GM18502 (cell line): ENCODE measurements around the gene NOC4L.

Experiments used
- ATAC-seq: cut with Tn5 transposase; IDR thresholded peaks from one replicate; pipeline ENCODE4 v1.9.1; 2021; ENCODE audit warnings: mild to moderate bottlenecking; ENCODE audit not compliant: unreplicated experiment, poor library complexity

NOC4L gene

GRCh38 chr12:132166801-132167591 lies 22.7 kb downstream of the NOC4L start:
- no peak for ATAC-seq

- ATAC-seq: no peak
These were observed 23.5 kb downstream of the NOC4L start for GRCh38 chr12:132167611-132168310.

GRCh38 chr12:132168311-132169031 lies 24.2 kb downstream of the NOC4L start:
- ATAC-seq: no peak

GRCh38 chr12:132169376-132169775 lies 25.1 kb downstream of the NOC4L start:
- ATAC-seq: no peak

GRCh38 chr12:132170094-132170636 lies 25.9 kb downstream of the NOC4L start:
- no peak for ATAC-seq

- ATAC-seq: no peak
These were observed 26.5 kb downstream of the NOC4L start for GRCh38 chr12:132170637-132171292.

DNA sequence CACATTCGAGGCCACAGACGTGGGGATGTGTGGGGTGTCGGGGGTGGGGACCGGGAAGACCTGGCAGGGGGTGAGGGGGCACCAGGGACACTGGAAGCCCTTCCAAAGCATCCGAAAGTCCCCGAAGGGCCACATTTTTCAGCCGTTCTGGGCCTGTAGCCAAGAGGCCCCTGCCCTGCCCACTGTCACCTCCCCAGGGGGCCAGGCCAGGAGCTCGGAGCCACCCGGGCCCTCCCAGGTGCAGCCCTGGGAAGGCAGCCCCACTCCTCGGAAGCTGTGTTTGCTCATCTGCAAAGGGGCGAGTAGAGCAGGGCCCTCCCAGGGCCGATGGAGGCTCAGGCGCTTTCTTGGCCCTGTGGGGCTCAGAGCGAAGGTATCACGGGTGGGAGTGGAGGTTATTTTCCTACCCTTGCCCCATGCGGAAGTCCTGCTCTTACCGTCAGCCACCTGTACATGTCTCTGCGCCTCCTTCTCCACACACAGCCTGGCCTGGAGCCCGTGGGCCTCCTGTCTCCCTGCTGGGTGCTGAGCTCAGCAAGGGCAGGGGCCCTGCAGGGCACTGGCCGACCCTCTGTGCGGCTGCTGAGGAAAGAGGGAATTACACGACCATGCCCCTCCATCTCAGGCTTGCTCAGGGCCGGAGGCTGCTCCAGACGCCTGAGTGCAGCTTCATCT lies 27.2 kb downstream of the NOC4L start:
- ATAC-seq: no peak

GRCh38 chr12:132171968-132172521 lies 27.8 kb downstream of the NOC4L start:
- ATAC-seq: no peak

- no peak for ATAC-seq
These were observed 28.4 kb downstream of the NOC4L start for GRCh38 chr12:132172619-132173018.

- no peak for ATAC-seq
These were observed 29.1 kb downstream of the NOC4L start for GRCh38 chr12:132173135-132174014.

- ATAC-seq: no peak
These were observed 30.0 kb downstream of the NOC4L start for GRCh38 chr12:132174015-132174838.

DNA sequence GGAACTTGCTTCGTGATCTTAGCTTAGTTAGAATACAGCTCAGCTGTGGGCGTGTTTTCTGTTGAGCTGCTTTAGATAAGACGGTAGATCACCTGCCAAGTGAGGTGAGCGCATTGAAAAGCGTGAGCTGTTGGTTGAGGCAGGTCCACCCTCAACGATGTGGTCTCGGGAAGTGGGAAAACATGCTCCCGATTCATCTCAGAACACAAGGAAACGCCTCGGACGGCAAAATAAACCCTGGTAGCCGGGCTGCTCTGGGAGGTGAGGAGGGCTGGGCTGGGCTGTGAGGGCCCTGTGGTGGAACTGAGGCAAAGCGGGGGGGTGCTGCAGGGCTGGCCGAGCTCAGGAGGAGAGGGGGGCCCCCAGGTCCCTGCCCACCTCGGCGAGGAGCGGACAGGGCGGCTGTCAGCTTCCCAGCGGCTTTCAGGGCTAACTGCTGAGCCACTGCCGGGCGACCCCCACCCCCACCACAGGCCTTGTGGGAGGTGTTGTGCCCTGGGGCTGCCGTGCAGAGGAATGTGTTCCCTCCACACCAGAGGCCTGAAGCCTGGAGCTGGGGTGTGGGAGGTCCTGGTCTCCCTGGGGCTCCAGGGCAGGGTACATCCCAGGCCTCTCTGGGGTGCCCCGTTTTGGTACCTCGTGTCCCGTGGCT lies 30.7 kb downstream of the NOC4L start:
- ATAC-seq: no peak

DNA sequence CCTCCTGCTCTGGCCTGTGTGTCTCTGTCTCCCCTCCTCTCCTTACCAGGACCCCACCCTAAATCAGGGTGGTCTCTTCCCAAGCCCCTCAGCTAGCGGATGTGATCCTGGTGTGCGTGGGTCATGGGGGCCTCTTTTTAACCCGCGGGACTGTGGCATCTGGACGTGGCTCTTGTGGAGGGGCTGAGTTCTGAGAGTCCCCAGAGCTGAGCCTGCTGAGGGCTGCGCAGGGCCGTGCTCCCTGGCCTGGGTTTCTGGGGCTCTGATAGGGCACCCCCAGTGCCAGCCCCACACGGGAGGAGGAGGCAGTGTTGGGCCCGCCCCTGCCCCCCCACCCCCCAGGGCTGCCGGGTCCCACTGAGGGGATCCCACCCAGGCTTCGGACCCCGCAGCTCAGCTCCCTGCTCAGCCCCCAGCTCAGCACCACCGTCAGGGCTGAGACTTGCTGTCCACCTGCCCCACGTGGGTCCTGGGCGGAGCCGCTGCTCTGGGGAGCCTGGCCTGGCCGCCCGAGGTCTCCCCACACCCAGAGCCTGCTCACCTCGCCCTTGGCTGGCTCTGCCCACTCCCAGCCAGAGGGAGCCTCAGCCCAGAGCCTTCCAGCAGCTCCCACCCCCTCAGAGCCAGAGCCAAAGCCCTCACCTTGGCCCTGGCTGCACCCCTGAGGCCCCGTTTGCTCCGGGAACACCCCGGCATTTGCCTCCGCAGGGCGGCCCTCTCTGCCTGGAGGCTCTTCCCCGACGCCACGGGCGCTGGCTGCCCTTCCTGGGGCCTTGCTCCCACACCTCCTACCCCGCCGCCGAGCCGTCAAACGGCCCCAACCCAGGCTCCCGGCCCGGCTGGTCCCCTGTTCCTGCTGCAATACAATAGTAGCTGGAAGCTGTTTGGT lies 31.5 kb downstream of the NOC4L start:
- ATAC-seq: no peak

DNA sequence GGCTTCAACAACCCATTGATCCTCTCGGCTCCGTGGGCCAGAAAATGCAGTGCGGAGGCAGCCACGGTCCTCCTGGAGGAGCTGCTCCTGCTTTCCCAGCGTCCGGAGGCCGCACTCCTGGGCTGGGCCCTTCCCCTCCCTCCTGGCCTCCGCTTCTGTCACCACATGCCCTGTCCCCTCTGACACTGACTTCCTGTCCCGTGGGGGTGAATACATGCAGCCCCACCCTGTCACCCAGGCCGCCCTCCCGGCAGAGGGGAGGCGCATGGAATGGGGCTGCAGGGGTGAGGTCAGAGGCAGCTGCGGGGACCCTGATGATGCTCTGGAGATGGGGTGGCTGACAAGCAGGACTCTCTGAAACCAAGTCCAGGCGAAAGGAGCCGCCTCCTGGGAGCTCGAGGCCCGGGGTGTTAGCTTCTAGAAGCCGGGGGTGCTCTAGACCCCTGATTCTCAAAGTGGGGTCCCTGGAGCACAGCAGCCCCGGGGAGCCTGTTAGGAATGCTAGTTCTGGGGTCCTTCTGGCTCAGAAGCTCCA lies 32.2 kb downstream of the NOC4L start:
- ATAC-seq: no peak

DNA sequence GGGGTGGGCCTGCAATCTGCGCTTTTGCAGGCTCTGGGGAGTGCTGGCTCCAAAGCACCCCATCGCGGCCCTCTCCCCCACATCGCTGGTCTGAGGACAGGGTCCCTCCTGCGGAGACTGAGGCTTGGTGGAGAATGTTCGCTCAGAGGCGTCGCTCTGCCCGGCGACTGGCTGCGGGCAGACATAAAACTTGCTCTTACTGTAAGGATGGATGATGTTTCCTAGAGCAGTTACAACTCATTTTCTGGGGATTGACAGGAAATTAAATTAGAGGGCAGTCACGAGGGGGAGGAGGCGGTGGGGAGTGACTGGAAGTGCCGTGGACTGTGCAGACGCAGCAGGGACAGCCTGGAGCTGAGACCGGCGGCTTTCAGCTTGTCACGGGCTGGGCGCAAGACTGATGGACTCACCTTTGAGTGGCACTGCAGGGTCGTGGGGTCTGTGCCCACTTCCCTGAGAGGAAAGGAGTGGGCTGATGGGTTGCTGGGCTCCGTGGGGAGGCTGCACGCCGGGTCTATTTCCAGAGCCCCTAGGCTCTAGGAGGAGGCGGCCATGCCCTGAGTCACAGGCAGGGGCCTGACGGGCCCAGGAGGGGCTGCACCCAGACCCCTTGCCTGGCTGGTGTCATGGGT lies 32.8 kb downstream of the NOC4L start:
- no peak for ATAC-seq

- no peak for ATAC-seq
These were observed 34.1 kb downstream of the NOC4L start for GRCh38 chr12:132178316-132178715.
